Embryonic facial prominence (tissue), 1 donor: ENCODE results near the gene GALNT17.

Source experiments
- DNase-seq: peaks from one replicate; pipeline ENCODE4 v3.0.0-alpha.2; 2016; ENCODE audit errors: extremely low spot score

Gene GALNT17

GRCh38 chr7:71504697-71505441 lies 372.9 kb downstream of the GALNT17 start:
- no peak for DNase-seq

- DNase-seq: no peak
Measured at GRCh38 chr7:71506822-71507221, 374.9 kb downstream of the GALNT17 start.

- no peak for DNase-seq
Measured at GRCh38 chr7:71507680-71508602, 376.0 kb downstream of the GALNT17 start.

DNA sequence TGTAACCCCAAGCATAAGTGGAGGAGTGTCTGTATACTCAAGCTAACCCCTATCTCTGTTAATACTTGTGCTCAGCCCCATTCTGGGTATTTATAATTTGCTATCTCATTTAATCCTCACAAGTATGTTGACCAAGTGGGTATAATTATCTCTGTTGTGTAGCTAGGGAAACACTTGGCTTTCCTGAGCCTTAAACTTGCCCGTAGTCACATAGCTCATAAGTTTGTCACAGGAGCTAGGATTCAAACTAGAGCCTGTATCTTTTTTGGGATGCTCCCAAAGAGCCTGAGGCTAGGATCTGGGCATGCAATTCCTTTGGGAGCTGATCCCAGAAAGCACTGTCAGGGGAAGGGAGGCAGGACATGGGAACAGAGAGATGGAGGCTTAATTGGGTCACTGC lies 377.4 kb downstream of the GALNT17 start:
- no peak for DNase-seq

DNA sequence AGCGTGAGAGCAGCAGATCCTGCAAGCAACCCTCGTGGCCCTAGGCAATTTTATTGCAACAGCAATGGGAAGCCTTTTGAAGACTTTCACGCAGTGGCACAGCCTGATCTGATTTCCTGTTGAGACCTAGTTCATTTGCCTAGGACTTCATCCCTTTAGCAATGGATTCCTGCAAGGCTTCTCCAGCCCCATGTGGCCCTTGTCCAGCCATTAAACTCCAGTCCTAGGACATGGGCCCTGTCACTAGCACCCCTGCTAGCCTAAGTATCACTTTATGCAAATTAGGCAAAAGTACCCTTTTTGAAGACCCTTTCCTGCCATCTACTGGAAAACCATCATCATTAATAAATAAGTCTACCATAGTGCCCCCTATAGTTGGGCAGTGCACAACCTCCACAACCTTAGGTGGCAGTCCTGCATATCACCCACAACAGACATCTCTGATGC lies 379.4 kb downstream of the GALNT17 start:
- DNase-seq: no peak

- DNase-seq: no peak
Measured at GRCh38 chr7:71517940-71518699, 386.2 kb downstream of the GALNT17 start.

GRCh38 chr7:71518880-71519279 lies 386.9 kb downstream of the GALNT17 start:
- DNase-seq: no peak

- DNase-seq: no peak
Measured at GRCh38 chr7:71521506-71521905, 389.6 kb downstream of the GALNT17 start.

- no peak for DNase-seq
Measured at GRCh38 chr7:71526106-71526505, 394.2 kb downstream of the GALNT17 start.

DNA sequence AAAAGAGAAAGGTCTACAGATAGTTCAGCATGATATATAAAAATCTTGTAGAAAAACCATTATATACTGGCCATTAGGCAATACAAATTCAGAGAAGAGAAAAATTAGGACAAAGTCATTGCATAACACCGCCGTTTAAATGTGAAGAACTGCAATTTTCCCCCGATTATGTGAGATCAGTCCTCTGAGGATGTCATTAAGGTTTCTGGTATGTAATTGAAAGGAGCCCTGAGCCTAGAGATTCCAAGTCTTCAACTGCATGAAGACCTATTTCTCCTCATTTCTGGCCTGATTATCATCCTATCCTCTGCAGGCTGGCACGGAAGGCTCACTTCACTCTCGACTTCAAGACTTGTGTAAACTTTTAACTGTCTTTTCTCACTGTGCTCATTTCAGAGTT lies 395.3 kb downstream of the GALNT17 start:
- no peak for DNase-seq

DNA sequence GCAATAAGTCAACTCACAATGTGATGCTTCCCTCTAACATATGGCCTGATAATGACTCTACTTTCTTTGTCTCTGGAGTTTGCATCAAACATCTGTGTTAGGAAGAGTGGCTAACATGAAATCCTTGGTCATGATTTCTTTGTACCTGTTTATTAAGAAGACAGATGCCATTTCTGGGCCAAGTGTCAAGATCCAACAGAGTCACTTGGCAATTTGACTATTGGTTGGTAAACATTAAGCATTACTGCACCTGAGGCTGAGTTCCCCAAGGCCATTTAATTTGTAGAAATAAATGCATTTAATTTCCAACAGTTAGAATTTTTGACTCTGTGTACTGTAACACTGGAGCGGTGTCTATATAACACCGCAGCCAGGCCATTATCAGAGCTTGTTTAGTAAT lies 403.7 kb downstream of the GALNT17 start:
- no peak for DNase-seq

DNA sequence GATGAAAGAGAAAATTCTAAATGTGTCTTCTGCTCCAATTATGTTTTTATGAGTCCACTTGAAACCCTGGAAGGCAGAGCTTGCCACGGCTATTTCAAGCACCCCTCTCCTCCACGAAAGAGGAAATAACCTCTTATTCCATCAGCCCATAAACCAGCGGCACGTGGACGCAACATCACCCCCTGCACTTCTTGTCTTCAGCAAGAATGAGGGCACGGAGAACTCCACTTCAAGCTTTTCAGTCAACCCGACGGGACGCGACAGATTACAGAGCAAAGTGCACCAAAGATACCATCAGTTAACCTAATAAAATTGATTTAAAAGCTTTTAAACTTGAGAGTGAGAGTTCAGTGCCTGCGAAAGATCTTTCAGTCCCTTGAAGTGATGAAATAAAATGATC lies 406.3 kb downstream of the GALNT17 start:
- no peak for DNase-seq

- DNase-seq: no peak
Measured at GRCh38 chr7:71539615-71540014, 407.7 kb downstream of the GALNT17 start.

GRCh38 chr7:71541707-71542353 lies 409.9 kb downstream of the GALNT17 start:
- DNase-seq: no peak

- DNase-seq: no peak
Measured at GRCh38 chr7:71543396-71543795, 411.5 kb downstream of the GALNT17 start.

GRCh38 chr7:71544816-71545215 lies 412.9 kb downstream of the GALNT17 start:
- DNase-seq: no peak

- DNase-seq: no peak
Measured at GRCh38 chr7:71547426-71547825, 415.5 kb downstream of the GALNT17 start.

- DNase-seq: no peak
Measured at GRCh38 chr7:71548746-71549145, 416.8 kb downstream of the GALNT17 start.

- no peak for DNase-seq
Measured at GRCh38 chr7:71553306-71553705, 421.4 kb downstream of the GALNT17 start.

DNA sequence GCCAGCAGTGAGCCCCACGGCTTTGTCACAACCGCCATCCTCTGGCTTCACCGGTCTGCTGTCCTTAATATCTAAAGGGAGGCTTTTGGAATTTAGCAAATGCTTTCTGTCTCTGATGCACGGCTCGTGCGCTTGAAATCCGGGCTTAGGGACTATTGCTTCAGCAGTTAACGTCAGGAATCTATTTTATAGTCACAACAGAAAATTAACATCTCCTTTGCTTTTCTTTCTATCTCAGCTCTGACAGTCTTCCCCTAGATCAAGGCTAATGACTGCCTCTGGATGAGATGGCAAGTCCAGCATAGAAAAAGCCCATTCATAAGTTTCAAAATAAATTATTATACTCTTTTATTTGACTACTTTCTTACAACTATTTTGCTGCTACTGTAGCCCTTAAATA lies 423.8 kb downstream of the GALNT17 start:
- no peak for DNase-seq

- DNase-seq: no peak
Measured at GRCh38 chr7:71558806-71559613, 427.1 kb downstream of the GALNT17 start.
